ENCODE measurements around the gene PLK1.

PLK1 gene

GRCh38 chr16:23705517-23705902 lies 26.8 kb downstream of the PLK1 start:
- H3K4me3 ChIP-seq (ENCODE audit: control insufficient read depth, low read depth, low read length) = no peak overlapping the region
- TF ChIP-seq CTCF (IDR thresholded peaks at IDR 0.05; ENCODE audit: control insufficient read depth, insufficient read depth, low read depth, low read length, missing control alignments) = no peak
- DNase-seq (ENCODE audit: low read depth) = no peak

GRCh38 chr16:23706439-23706838 lies 27.8 kb downstream of the PLK1 start:
- DNase-seq (ENCODE audit: low read depth) = no peak
- no peak overlapping the region for H3K4me3 ChIP-seq (ENCODE audit: control insufficient read depth, low read depth, low read length)
- TF ChIP-seq CTCF (IDR thresholded peaks at IDR 0.05; ENCODE audit: control insufficient read depth, insufficient read depth, low read depth, low read length, missing control alignments) = no peak

GRCh38 chr16:23709536-23709935 lies 30.8 kb downstream of the PLK1 start:
- TF ChIP-seq CTCF (IDR thresholded peaks at IDR 0.05; ENCODE audit: control insufficient read depth, insufficient read depth, low read depth, low read length, missing control alignments) = no peak
- H3K4me3 ChIP-seq (ENCODE audit: control insufficient read depth, low read depth, low read length) = no peak overlapping the region
- no peak for DNase-seq (ENCODE audit: low read depth)

- H3K4me3 ChIP-seq (ENCODE audit: control insufficient read depth, low read depth, low read length) = no peak overlapping the region
- no peak for TF ChIP-seq CTCF (IDR thresholded peaks at IDR 0.05; ENCODE audit: control insufficient read depth, insufficient read depth, low read depth, low read length, missing control alignments)
- DNase-seq (ENCODE audit: low read depth) = no peak
Measured at GRCh38 chr16:23710008-23710407, 31.3 kb downstream of the PLK1 start.

- no peak for DNase-seq (ENCODE audit: low read depth)
- no peak overlapping the region for H3K4me3 ChIP-seq (ENCODE audit: control insufficient read depth, low read depth, low read length)
- no peak for TF ChIP-seq CTCF (IDR thresholded peaks at IDR 0.05; ENCODE audit: control insufficient read depth, insufficient read depth, low read depth, low read length, missing control alignments)
Measured at GRCh38 chr16:23710504-23710903, 31.8 kb downstream of the PLK1 start.

GRCh38 chr16:23711785-23712184 lies 33.1 kb downstream of the PLK1 start:
- H3K4me3 ChIP-seq (ENCODE audit: control insufficient read depth, low read depth, low read length) = no peak overlapping the region
- no peak for DNase-seq (ENCODE audit: low read depth)
- no peak for TF ChIP-seq CTCF (IDR thresholded peaks at IDR 0.05; ENCODE audit: control insufficient read depth, insufficient read depth, low read depth, low read length, missing control alignments)

- TF ChIP-seq CTCF (IDR thresholded peaks at IDR 0.05; ENCODE audit: control insufficient read depth, insufficient read depth, low read depth, low read length, missing control alignments) = no peak
- no peak within 1 kb of the TSS for H3K4me3 ChIP-seq (ENCODE audit: control insufficient read depth, low read depth, low read length)
- no peak for DNase-seq (ENCODE audit: low read depth)
Measured at GRCh38 chr16:23712976-23713375, 34.3 kb downstream of the PLK1 start, which contains the start of gene ERN2. TSS of gene ERN2 (minus strand) at chr16:23713222. CDS start at chr16:23713187, 35 bp downstream.

Data from AG09309 (cell line).